A549 (cell line): Measurements from ENCODE around the gene AKR1C8. TPM values are rescaled to one million over a fixed set of nuclear protein-coding genes. Genes with fewer than 3 reads are reported as not detected.

Source experiments
- ATAC-seq, 2 experiments: fragments of 200-7000 bp in 1 of 2; fragments of >200 bp in 1 of 2; cut with Nextera tagmentation in 1 of 2; cut with Tn5 transposase in 1 of 2; 3 replicates each; pipeline versions ENCODE4 v1.8.0 to v1.9.1; 2018 to 2020; ENCODE audit warnings: mild to moderate bottlenecking in 1 of 2, moderate library complexity in 1 of 2
- CTCF ChIA-PET: fragments of 300-600 bp; sonication (Branson Sonifier 250); formaldehyde crosslinking; extraction: SDS; loops from one replicate; lab custom pipeline; 2021; ENCODE audit warnings: antibody characterized with exemption, inconsistent platforms; lab: Yijun Ruan, JAX
- POLR2A ChIA-PET: fragments of 350-600 bp; formaldehyde crosslinking; extraction: SDS; loops from one replicate; lab custom pipeline; 2021; ENCODE audit warnings: antibody characterized with exemption, inconsistent platforms; lab: Yijun Ruan, JAX
- DNase-seq, 2 experiments: peaks; one replicate each; pipeline versions ENCODE4 v3.0.0 to v3.0.0-alpha.2; 2011 to 2016; ENCODE audit warnings: low read depth in 1 of 2, low spot score in 1 of 2
- FAIRE-seq: peaks from 2 replicates; lab custom pipeline; 2011; peaks lifted over from hg19 to GRCh38; lab: Jason Lieb, UNC
- H3K27ac ChIP-seq, 2 experiments: fragments of >200 bp; sonication (Bioruptor Twin); formaldehyde crosslinking; 3 replicates each; pipeline ENCODE4 v1.5.1; 2016 to 2017
- H3K4me1 ChIP-seq: fragments of >200 bp; sonication (Bioruptor Twin); formaldehyde crosslinking; 3 replicates; pipeline ENCODE4 v1.6.1; 2016
- H3K4me2 ChIP-seq: fragments of >200 bp; sonication (Bioruptor Twin); formaldehyde crosslinking; 3 replicates; pipeline ENCODE4 v1.6.1; 2016
- H3K4me3 ChIP-seq: fragments of >200 bp; sonication (Bioruptor Twin); formaldehyde crosslinking; 3 replicates; pipeline ENCODE4 v1.5.1; 2016
- H3K9me3 ChIP-seq: fragments of >200 bp; sonication (Bioruptor Twin); formaldehyde crosslinking; 3 replicates; pipeline ENCODE4 v1.6.1; 2016
- ATOH8 ChIP-seq: fragments of 250-450 bp; sonication (Bioruptor Pico); IDR thresholded peaks from 2 replicates; pipeline ENCODE4 v1.5.0; 2020; ENCODE audit warnings: low read depth, mild to moderate bottlenecking, moderate library complexity
- CBX2 ChIP-seq: fragments of 200-600 bp; sonication (generic); IDR thresholded peaks from 2 replicates; pipeline ENCODE4 v1.6.1; 2016; ENCODE audit warnings: low read depth, mild to moderate bottlenecking, borderline replicate concordance
- CHD4 ChIP-seq: fragments of 200-600 bp; sonication (generic); IDR thresholded peaks from 2 replicates; pipeline ENCODE4 v1.6.1; 2016; ENCODE audit warnings: antibody characterized with exemption, mild to moderate bottlenecking, borderline replicate concordance
- EP300 ChIP-seq, 2 experiments: fragments of >200 bp; sonication (Bioruptor Twin); formaldehyde crosslinking; IDR thresholded peaks; 2 replicates in 1 of 2; 3 replicates in 1 of 2; pipeline ENCODE4 v1.6.1; 2016 to 2017
- FOSB ChIP-seq: fragments of 250-450 bp; sonication (Bioruptor Pico); IDR thresholded peaks from 2 replicates; pipeline ENCODE4 v1.5.0; 2020; ENCODE audit warnings: mild to moderate bottlenecking, moderate library complexity
- FOSL2 ChIP-seq, 2 experiments: fragments of 450-650 bp in 1 of 2; fragments of >200 bp in 1 of 2; sonication (Bioruptor Twin) in 1 of 2; formaldehyde crosslinking; IDR thresholded peaks; 2 replicates each; pipeline versions ENCODE4 v1.5.0 to v1.6.1; 2016 to 2020; ENCODE audit warnings: mild to moderate bottlenecking in 1 of 2, moderate library complexity in 1 of 2
- GATA3 ChIP-seq: IDR thresholded peaks from 2 replicates; pipeline ENCODE4 v1.6.1; 2012; ENCODE audit warnings: borderline replicate concordance
- HOXA7 ChIP-seq: fragments of 250-450 bp; sonication (Bioruptor Pico); IDR thresholded peaks from 2 replicates; pipeline ENCODE4 v1.5.0; 2020; ENCODE audit warnings: mild to moderate bottlenecking, moderate library complexity
- HOXB13 ChIP-seq: fragments of 250-450 bp; sonication (Bioruptor Pico); IDR thresholded peaks from 2 replicates; pipeline ENCODE4 v1.5.0; 2020; ENCODE audit warnings: low read depth, mild to moderate bottlenecking, moderate library complexity
- JUN ChIP-seq, 2 experiments: fragments of >200 bp; sonication (Bioruptor Twin); formaldehyde crosslinking; IDR thresholded peaks; 2 replicates in 1 of 2; 3 replicates in 1 of 2; pipeline ENCODE4 v1.6.1; 2016 to 2017
- KDM1A ChIP-seq: fragments of 200-600 bp; sonication (generic); IDR thresholded peaks from 2 replicates; pipeline ENCODE4 v1.6.1; 2016; ENCODE audit warnings: low read depth, mild to moderate bottlenecking
- MAZ ChIP-seq: fragments of 150-350 bp; IDR thresholded peaks from 2 replicates; pipeline ENCODE4 v1.6.1; 2014; ENCODE audit warnings: antibody characterized with exemption, low read depth, low read length, borderline replicate concordance
- PBX3 ChIP-seq: IDR thresholded peaks from 2 replicates; pipeline ENCODE4 v1.6.1; 2012
- POLR2A ChIP-seq: IDR thresholded peaks from 2 replicates; pipeline ENCODE4 v1.6.1; 2012; ENCODE audit warnings: mild to moderate bottlenecking, low read length
- RAD21 ChIP-seq, 2 experiments: fragments of >200 bp in 1 of 2; sonication (Bioruptor Twin) in 1 of 2; formaldehyde crosslinking in 1 of 2; IDR thresholded peaks in 1 of 2; conservative IDR thresholded peaks in 1 of 2; 2 replicates in 1 of 2; 3 replicates in 1 of 2; pipeline ENCODE4 v1.6.1; 2012 to 2018; ENCODE audit warnings: inconsistent platforms in 1 of 2
- TP53 ChIP-seq: fragments of 250-450 bp; sonication (Bioruptor Pico); IDR thresholded peaks from 2 replicates; pipeline ENCODE4 v1.5.0; 2021; ENCODE audit warnings: mild to moderate bottlenecking, moderate library complexity
- ZFP36 ChIP-seq: fragments of 450-650 bp; IDR thresholded peaks from 2 replicates; pipeline ENCODE4 v1.6.1; 2014; ENCODE audit warnings: borderline replicate concordance; ENCODE audit not compliant: partially characterized antibody
- WGBS: methylation state at CpG from one replicate; pipeline ENCODE4 v1.1.6; 2017; ENCODE audit errors: missing lambda C conversion rate; 5-methylcytosine and 5-hydroxymethylcytosine counted together
- polyA plus RNA-seq, 4 experiments: library from polyadenylated mRNA; depleted of rRNA in 3 of 4; stranded (reverse); fragments of >200 nt; fragmentation: RNase III in 1 of 4; extraction: RNeasy Plus Mini Kit Qiagen cat#74134 plus additional on column Dnase treatment in 1 of 4; gene quantifications; 2 replicates in 3 of 4; 3 replicates in 1 of 4; pipeline ENCODE4 v1.2.3, GENCODE V29; 2011 to 2017
- TF ChIP-seq, protein P1 (sequence below): IDR thresholded peaks from 2 replicates; pipeline ENCODE4 v1.6.1; 2012; ENCODE audit warnings: low read depth, borderline replicate concordance
- TF ChIP-seq, protein P2 (sequence below): fragments of 450-650 bp; IDR thresholded peaks from 2 replicates; pipeline ENCODE4 v1.6.1; 2014; ENCODE audit warnings: antibody characterized with exemption
- TF ChIP-seq, protein P3 (sequence below): fragments of 250-450 bp; sonication (Bioruptor Pico); IDR thresholded peaks from 2 replicates; pipeline ENCODE4 v1.5.0; 2021; ENCODE audit warnings: mild to moderate bottlenecking, moderate library complexity, borderline replicate concordance

AKR1C8 gene
- polyA plus RNA-seq, 2 of the 4 experiments (the other 2 are of a cell fraction): 0.10 to 0.62 TPM

DNA sequence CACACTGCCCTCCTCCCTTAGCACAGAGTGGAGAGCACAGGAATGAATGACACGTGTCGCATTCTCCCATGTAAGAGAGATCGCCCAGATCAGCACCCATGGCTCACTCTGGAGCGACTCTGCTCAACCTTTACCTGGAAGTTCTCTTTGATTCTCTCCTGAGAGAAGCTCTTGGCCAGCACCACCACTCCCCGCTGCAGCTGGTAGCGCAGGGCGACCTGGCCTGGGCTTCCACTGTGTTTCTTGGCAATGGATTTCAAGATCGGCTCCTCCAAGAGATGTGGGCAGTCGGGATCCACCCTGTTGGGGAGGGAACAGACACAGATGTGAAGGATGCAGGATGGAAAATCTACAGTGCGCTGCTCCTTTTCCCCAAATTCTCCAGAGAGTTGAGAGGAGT is 27.4 kb downstream of the AKR1C8 start:
- Histone ChIP-seq H3K4me3 (no peak overlapping the region), H3K4me1 (no peaks in the 10 kb centered on the region), H3K4me2 (no peak overlapping the region), H3K9me3 (peaks cover 33% of the 10 kb centered on the region; the same call in 1 of the 3 replicates), H3K27ac (0 out of 6 replicates have a peak overlapping the region, but pooled peaks of 1 of the 2 experiments have one; percentile 18)
- ChIA-PET POLR2A (no interaction called here), CTCF (no interaction called here)
- TF ChIP-seq, protein P1, sequence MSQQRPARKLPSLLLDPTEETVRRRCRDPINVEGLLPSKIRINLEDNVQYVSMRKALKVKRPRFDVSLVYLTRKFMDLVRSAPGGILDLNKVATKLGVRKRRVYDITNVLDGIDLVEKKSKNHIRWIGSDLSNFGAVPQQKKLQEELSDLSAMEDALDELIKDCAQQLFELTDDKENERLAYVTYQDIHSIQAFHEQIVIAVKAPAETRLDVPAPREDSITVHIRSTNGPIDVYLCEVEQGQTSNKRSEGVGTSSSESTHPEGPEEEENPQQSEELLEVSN: no peak
- TF ChIP-seq RAD21 (conservative IDR thresholded peaks at IDR 0.05 in 1 of 2, IDR thresholded peaks at IDR 0.05 in 1 of 2) (no peak), PBX3 (no peak), TP53 (CRISPR knock-in tag) (no peak), ATOH8 (no peak), FOSL2 (IDR thresholded peaks at IDR 0.05) (no peak), FOSL2 (CRISPR knock-in tag; IDR thresholded peaks at IDR 0.05) (no peak), MAZ (no peak), HOXB13 (CRISPR knock-in tag) (no peak), HOXA7 (CRISPR knock-in tag) (no peak), KDM1A (no peak), POLR2A (no peak), JUN (IDR thresholded peaks at IDR 0.05) (no peak), ZFP36 (no peak), CHD4 (no peak), CBX2 (no peak), GATA3 (no peak), EP300 (IDR thresholded peaks at IDR 0.05) (no peak)
- TF ChIP-seq, protein P2, sequence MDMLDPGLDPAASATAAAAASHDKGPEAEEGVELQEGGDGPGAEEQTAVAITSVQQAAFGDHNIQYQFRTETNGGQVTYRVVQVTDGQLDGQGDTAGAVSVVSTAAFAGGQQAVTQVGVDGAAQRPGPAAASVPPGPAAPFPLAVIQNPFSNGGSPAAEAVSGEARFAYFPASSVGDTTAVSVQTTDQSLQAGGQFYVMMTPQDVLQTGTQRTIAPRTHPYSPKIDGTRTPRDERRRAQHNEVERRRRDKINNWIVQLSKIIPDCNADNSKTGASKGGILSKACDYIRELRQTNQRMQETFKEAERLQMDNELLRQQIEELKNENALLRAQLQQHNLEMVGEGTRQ: no peak
- TF ChIP-seq, protein P3, sequence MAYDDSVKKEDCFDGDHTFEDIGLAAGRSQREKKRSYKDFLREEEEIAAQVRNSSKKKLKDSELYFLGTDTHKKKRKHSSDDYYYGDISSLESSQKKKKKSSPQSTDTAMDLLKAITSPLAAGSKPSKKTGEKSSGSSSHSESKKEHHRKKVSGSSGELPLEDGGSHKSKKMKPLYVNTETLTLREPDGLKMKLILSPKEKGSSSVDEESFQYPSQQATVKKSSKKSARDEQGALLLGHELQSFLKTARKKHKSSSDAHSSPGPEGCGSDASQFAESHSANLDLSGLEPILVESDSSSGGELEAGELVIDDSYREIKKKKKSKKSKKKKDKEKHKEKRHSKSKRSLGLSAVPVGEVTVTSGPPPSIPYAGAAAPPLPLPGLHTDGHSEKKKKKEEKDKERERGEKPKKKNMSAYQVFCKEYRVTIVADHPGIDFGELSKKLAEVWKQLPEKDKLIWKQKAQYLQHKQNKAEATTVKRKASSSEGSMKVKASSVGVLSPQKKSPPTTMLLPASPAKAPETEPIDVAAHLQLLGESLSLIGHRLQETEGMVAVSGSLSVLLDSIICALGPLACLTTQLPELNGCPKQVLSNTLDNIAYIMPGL (CRISPR knock-in tag): no peak
- 76% methylated on average over 10 of the region's 10 CpGs for WGBS
- DNase-seq (no peak), ATAC-seq (no peak; a peak in 1 of 6 replicates), FAIRE-seq (no peak)

GRCh38 chr10:5155951-5156350 is 29.0 kb downstream of the AKR1C8 start:
- ChIA-PET CTCF (no interaction called here), POLR2A (no interaction called here)
- Histone ChIP-seq H3K4me3 (no peak overlapping the region), H3K9me3 (peaks cover 32% of the 10 kb centered on the region; the same call in 2 of the 3 replicates), H3K27ac (peak overlapping the region in 1 of 2 experiments; percentile 25; a peak in 2 of 6 replicates), H3K4me1 (no peaks in the 10 kb centered on the region), H3K4me2 (no peak overlapping the region)
- no peak for ATAC-seq
- no peak for DNase-seq
- 63% methylated on average over 1 of the region's 1 CpG for WGBS
- no peak for FAIRE-seq
- no peak for TF ChIP-seq FOSB (CRISPR knock-in tag)
